ENCODE measurements around the gene HDLBP. TPM values are rescaled to one million over a fixed set of nuclear protein-coding genes. Genes with fewer than 3 reads are reported as not detected.

The HDLBP gene
- total RNA-seq, 4 donors from 2014 or later: 324 to 412 (median 363) TPM

DNA sequence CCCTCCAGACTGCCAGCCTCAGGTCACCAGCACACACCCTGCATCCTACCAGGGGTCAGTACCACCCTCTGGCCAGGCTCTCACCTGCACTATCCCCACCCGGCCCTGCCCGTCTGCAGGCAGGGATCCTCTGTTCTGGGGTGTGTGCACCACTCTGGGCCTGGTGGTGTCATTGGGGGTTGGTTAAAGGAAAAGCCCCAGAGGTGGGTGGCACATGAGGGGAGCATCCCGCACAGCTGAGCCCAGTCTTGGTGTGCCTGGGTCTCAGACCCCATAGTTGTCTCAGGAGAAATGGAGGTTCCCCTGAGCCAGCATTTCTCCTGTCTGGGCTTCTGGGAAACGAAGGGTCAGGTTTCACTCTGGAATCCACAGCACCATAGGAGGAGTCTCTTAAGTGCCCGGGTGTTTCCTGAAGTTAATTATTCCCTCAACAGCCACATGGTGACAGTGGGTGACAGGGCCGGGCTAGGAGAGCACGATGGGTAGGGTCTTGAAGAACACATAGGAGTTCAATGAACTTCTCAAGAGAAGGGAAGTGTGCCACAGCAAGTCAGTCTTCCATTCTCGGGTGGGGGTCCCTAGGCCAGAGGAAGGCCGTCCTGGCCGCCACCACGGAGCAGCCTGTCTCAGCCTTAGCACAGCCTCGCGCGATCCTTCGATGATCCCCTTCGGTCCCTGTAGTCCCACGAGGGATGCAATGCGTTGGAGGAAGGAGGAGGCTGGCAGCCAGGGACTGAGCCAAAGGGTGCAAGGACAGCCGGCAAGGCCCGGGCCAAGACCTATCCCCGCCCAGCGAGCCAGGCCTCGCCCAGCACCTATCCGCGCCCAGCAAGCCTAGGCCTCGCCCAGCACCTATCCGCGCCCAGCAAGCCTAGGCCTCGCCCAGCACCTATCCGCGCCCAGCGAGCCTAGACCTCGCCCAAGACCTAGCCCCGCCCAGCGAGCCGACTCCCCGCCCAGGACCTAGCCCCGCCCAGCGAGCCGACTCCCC, 39.5 kb upstream of the HDLBP start:
- peak overlapping the region in 3 of 4 donors; percentile 78 to 81 (median 79) for H3K27ac ChIP-seq
- H3K4me3 ChIP-seq: peak overlapping the region in 3 of 4 donors; percentile 1 to 40 (median 7)
- peaks cover 5 to 45% (median 12%) of the 10 kb centered on the region in 3 donors for H3K36me3 ChIP-seq
- peak in 1 of 2 donors; percentile 17 for TF ChIP-seq EP300 (IDR thresholded peaks at IDR 0.05)
- TF ChIP-seq, protein P1, sequence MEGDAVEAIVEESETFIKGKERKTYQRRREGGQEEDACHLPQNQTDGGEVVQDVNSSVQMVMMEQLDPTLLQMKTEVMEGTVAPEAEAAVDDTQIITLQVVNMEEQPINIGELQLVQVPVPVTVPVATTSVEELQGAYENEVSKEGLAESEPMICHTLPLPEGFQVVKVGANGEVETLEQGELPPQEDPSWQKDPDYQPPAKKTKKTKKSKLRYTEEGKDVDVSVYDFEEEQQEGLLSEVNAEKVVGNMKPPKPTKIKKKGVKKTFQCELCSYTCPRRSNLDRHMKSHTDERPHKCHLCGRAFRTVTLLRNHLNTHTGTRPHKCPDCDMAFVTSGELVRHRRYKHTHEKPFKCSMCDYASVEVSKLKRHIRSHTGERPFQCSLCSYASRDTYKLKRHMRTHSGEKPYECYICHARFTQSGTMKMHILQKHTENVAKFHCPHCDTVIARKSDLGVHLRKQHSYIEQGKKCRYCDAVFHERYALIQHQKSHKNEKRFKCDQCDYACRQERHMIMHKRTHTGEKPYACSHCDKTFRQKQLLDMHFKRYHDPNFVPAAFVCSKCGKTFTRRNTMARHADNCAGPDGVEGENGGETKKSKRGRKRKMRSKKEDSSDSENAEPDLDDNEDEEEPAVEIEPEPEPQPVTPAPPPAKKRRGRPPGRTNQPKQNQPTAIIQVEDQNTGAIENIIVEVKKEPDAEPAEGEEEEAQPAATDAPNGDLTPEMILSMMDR (IDR thresholded peaks at IDR 0.05): no peak
- H3K4me1 ChIP-seq: peaks cover 0 to 39% (median 28%) of the 10 kb centered on the region in 4 donors
- DNase-seq (ENCODE audit: low spot score in 2 of 2): peak; percentile 59 to 67
- no peaks in the 10 kb centered on the region for H3K27me3 ChIP-seq
- no peaks in the 10 kb centered on the region for H3K9me3 ChIP-seq
- 35 to 38% methylated on average over 21 to 38 of the region's 40 CpGs for WGBS, 2 donors

DNA sequence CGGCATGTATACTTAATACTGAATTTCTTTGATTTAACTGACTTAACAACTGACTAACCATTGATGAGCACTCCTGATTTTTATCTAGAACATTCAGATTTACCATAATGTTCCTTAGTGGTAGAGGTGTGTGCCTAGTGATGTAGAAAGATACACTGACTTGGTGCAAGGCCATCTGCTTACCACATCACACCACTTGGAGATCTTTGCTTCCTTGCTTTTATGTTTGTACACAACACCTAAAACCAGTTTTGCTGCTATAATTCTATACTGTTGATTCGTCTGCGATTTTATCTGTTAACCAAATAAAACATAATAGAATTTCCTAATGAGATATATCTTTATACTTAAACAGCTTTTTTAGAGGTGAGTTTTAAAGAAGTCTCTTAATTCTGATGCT, 36.8 kb upstream of the HDLBP start:
- DNase-seq (ENCODE audit: low spot score in 2 of 2): no peak
- Histone ChIP-seq H3K27ac (no peak overlapping the region), H3K9me3 (no peaks in the 10 kb centered on the region), H3K4me1 (peaks cover 0 to 15% (median 7%) of the 10 kb centered on the region in 4 donors), H3K4me3 (no peak overlapping the region), H3K27me3 (no peaks in the 10 kb centered on the region), H3K36me3 (peaks cover 5 to 72% (median 21%) of the 10 kb centered on the region in 3 donors)
- 91% methylated on average over 3 of the region's 3 CpGs for WGBS, 2 donors
- no peak for TF ChIP-seq POLR2A (IDR thresholded peaks at IDR 0.05)
- no peak for TF ChIP-seq EP300 (IDR thresholded peaks at IDR 0.05)
- TF ChIP-seq, protein P1 (IDR thresholded peaks at IDR 0.05): no peak

DNA sequence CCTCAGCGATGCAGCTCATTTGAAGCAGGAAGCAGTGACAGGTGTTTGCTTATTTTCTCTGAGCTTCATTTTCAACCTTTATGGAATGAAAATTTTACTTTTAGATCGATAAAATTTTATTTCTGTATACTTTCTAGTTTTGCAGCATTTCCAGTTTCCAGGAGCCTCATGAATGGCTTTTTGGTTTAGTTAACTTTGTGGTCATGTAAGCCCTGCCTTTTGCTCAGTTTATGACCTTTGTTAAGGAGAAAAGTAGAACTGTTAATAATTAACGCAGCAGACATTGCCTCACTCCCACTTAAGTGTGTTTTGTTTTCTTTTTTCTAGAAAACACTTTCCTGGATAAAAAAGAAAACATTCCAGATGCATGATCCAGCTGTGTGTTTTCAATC, 36.2 kb upstream of the HDLBP start:
- H3K9me3 ChIP-seq: no peaks in the 10 kb centered on the region
- H3K36me3 ChIP-seq: peaks cover 5 to 78% (median 27%) of the 10 kb centered on the region in 3 donors
- DNase-seq (ENCODE audit: low spot score in 2 of 2): no peak
- no peaks in the 10 kb centered on the region for H3K27me3 ChIP-seq
- H3K4me3 ChIP-seq: no peak overlapping the region
- 60 to 66% methylated on average over 3 of the region's 3 CpGs for WGBS, 2 donors
- H3K27ac ChIP-seq: no peak overlapping the region
- H3K4me1 ChIP-seq: peaks cover 0 to 9% (median 3%) of the 10 kb centered on the region in 4 donors
- TF ChIP-seq, protein P1 (IDR thresholded peaks at IDR 0.05): no peak
- TF ChIP-seq POLR2A (IDR thresholded peaks at IDR 0.05) (no peak), EP300 (IDR thresholded peaks at IDR 0.05) (no peak)

DNA sequence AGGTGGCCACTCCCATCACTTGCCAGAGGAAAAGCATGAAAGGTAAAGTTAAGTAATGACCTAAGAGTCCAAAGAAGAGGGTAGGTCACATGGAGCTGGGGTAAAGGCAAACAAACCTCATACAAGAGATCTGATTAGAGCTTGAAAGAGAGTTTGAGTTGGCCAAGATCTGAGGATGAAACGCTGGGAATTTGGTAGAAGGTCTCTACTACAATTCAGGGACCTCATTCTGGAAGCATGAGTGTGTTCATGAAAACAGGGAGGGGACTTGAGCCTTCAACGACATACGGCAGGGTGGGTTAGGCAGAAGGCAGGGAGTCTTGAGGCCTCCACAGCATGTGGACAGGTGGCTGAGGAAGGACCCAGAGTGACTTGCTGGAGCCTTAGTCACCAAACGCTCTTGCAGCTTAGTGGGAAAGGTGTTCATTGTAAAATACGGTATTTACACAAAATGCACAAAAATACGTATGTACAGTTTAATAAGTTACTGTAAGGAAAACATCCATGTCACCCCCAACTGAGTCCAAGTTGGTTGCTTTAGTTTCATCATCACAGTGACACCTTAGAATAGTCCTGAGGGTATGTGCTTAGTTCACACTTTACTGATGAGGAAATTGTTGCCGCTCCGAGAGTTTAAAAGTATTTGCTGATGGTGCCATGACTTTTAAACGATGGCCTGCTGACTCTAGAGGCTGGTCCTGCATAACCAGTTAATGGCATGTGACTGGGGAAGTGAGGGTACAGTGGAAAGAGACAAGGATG, 35.6 kb upstream of the HDLBP start:
- H3K27ac ChIP-seq: no peak overlapping the region
- no peak for TF ChIP-seq POLR2A (IDR thresholded peaks at IDR 0.05)
- no peak for TF ChIP-seq EP300 (IDR thresholded peaks at IDR 0.05)
- TF ChIP-seq, protein P1 (IDR thresholded peaks at IDR 0.05): no peak
- peaks cover 0 to 8% (median 2%) of the 10 kb centered on the region in 4 donors for H3K4me1 ChIP-seq
- H3K9me3 ChIP-seq: no peaks in the 10 kb centered on the region
- peaks cover 5 to 84% (median 33%) of the 10 kb centered on the region in 3 donors for H3K36me3 ChIP-seq
- no peak overlapping the region for H3K4me3 ChIP-seq
- no peaks in the 10 kb centered on the region for H3K27me3 ChIP-seq
- no peak for DNase-seq (ENCODE audit: low spot score in 2 of 2)
- 74 to 82% methylated on average over 9 of the region's 9 CpGs for WGBS, 2 donors

Measured in tibial nerve (tissue), 4 donors.